OCI-LY1 (cell line): ENCODE measurements around the gene PLK1.

Experiments
- H2AFZ ChIP-seq: fragments of 200-600 bp; sonication (generic), shearing (Covaris generic); 2 replicates; pipeline ENCODE4 v1.6.0; 2014; ENCODE audit warnings: antibody characterized with exemption, mild to moderate bottlenecking, low read length
- H3F3A ChIP-seq: fragments of 200-600 bp; sonication (generic), shearing (Covaris generic); 2 replicates; pipeline ENCODE4 v1.6.0; 2014; ENCODE audit warnings: mild to moderate bottlenecking, antibody characterized with exemption, low read length, moderate library complexity; ENCODE audit not compliant: insufficient read depth
- H3K27ac ChIP-seq: fragments of 200-600 bp; sonication (generic); 2 replicates; pipeline ENCODE4 v1.5.1; 2014; ENCODE audit warnings: low read length, mixed run types, mild to moderate bottlenecking, low read depth; ENCODE audit not compliant: poor library complexity, severe bottlenecking
- H3K27me3 ChIP-seq: fragments of 200-600 bp; sonication (generic); 2 replicates; pipeline ENCODE4 v1.6.0; 2014; ENCODE audit warnings: antibody characterized with exemption, mild to moderate bottlenecking, low read length, moderate library complexity; ENCODE audit not compliant: insufficient read depth
- H3K36me3 ChIP-seq: fragments of 200-600 bp; sonication (generic); 2 replicates; pipeline ENCODE4 v1.6.1; 2014; ENCODE audit warnings: mild to moderate bottlenecking, antibody characterized with exemption, low read length, moderate library complexity, mixed read lengths; ENCODE audit not compliant: insufficient read depth
- H3K4me1 ChIP-seq: fragments of 200-600 bp; sonication (generic); 2 replicates; pipeline ENCODE4 v1.5.1; 2014; ENCODE audit warnings: mild to moderate bottlenecking, low read length, moderate library complexity; ENCODE audit not compliant: insufficient read depth, severe bottlenecking
- H3K4me2 ChIP-seq: fragments of 200-600 bp; sonication (generic), shearing (Covaris generic); 2 replicates; pipeline ENCODE4 v1.6.1; 2014; ENCODE audit warnings: low read length
- H3K4me3 ChIP-seq: fragments of 200-600 bp; sonication (generic); 2 replicates; pipeline ENCODE4 v1.5.1; 2014; ENCODE audit warnings: low read length, low read depth, mild to moderate bottlenecking, mixed read lengths; ENCODE audit not compliant: poor library complexity, severe bottlenecking
- H3K79me2 ChIP-seq: fragments of 200-600 bp; shearing (Covaris generic); 2 replicates; pipeline ENCODE4 v1.6.1; 2016; ENCODE audit warnings: mixed run types, low read length, mixed read lengths; ENCODE audit not compliant: insufficient read depth
- H3K9ac ChIP-seq: fragments of 200-600 bp; sonication (generic), shearing (Covaris generic); 2 replicates; pipeline ENCODE4 v1.6.1; 2014; ENCODE audit warnings: mild to moderate bottlenecking, low read length, mixed read lengths
- H3K9me2 ChIP-seq: fragments of 200-600 bp; sonication (generic), shearing (Covaris generic); 2 replicates; pipeline ENCODE4 v1.6.1; 2014; ENCODE audit warnings: low read depth, mild to moderate bottlenecking, low read length, mixed read lengths
- H3K9me3 ChIP-seq: fragments of 200-600 bp; shearing (Covaris generic); 2 replicates; pipeline ENCODE4 v1.6.1; 2014; ENCODE audit warnings: low read length, mixed read lengths
- H4K20me1 ChIP-seq: fragments of 200-600 bp; sonication (generic), shearing (Covaris generic); 2 replicates; pipeline ENCODE4 v1.6.0; 2016; ENCODE audit warnings: mild to moderate bottlenecking, low read length; ENCODE audit not compliant: insufficient read depth
- CTCF ChIP-seq: fragments of 200-600 bp; sonication (generic), shearing (Covaris generic); IDR thresholded peaks from 2 replicates; pipeline ENCODE4 v1.5.1; 2017; ENCODE audit warnings: mild to moderate bottlenecking, antibody characterized with exemption, low read length, moderate library complexity, mixed read lengths
- EZH2 ChIP-seq: fragments of 200-600 bp; sonication (generic), shearing (Covaris generic); IDR thresholded peaks from 2 replicates; pipeline ENCODE4 v1.8.0; 2017; ENCODE audit warnings: borderline replicate concordance, mixed run types, mild to moderate bottlenecking, antibody characterized with exemption, low read length, moderate library complexity, mixed read lengths

The PLK1 gene

GRCh38 chr16:23667355-23667659 is 11.4 kb upstream of the PLK1 start:
- H3K4me2 ChIP-seq, result no peak overlapping the region
- TF ChIP-seq EZH2 (no peak), CTCF (no peak)
- H3F3A ChIP-seq, result no peaks in the 10 kb centered on the region
- no peaks in the 10 kb centered on the region for H3K79me2 ChIP-seq
- no peaks in the 10 kb centered on the region for H4K20me1 ChIP-seq
- H3K9me3 ChIP-seq, result no peaks in the 10 kb centered on the region
- H3K4me3 ChIP-seq, result no peak overlapping the region
- no peaks in the 10 kb centered on the region for H3K9me2 ChIP-seq
- peaks cover 80% of the 10 kb centered on the region for H3K36me3 ChIP-seq
- H3K4me1 ChIP-seq, result no peaks in the 10 kb centered on the region
- H3K27ac ChIP-seq, result no peak overlapping the region
- H3K9ac ChIP-seq, result no peak overlapping the region
- H3K27me3 ChIP-seq, result no peaks in the 10 kb centered on the region
- no peak overlapping the region for H2AFZ ChIP-seq

- Histone ChIP-seq H3K36me3 (peaks cover 73% of the 10 kb centered on the region), H3K27me3 (no peaks in the 10 kb centered on the region), H2AFZ (no peak overlapping the region), H3K4me1 (no peaks in the 10 kb centered on the region), H3K9me3 (no peaks in the 10 kb centered on the region), H3K9me2 (no peaks in the 10 kb centered on the region), H3K4me2 (no peak overlapping the region), H3K79me2 (no peaks in the 10 kb centered on the region), H4K20me1 (no peaks in the 10 kb centered on the region), H3K9ac (no peak overlapping the region), H3K4me3 (no peak overlapping the region), H3F3A (no peaks in the 10 kb centered on the region), H3K27ac (no peak overlapping the region)
- TF ChIP-seq CTCF (no peak), EZH2 (no peak)
These were observed 10.5 kb upstream of the PLK1 start for GRCh38 chr16:23668225-23668624.

- Histone ChIP-seq H3K4me1 (no peaks in the 10 kb centered on the region), H3K4me2 (no peak overlapping the region), H4K20me1 (no peaks in the 10 kb centered on the region), H3K9me2 (no peaks in the 10 kb centered on the region), H2AFZ (no peak overlapping the region), H3K27ac (no peak overlapping the region), H3K79me2 (no peaks in the 10 kb centered on the region), H3K4me3 (no peak overlapping the region), H3K9me3 (no peaks in the 10 kb centered on the region), H3K27me3 (no peaks in the 10 kb centered on the region), H3F3A (no peaks in the 10 kb centered on the region), H3K9ac (no peak overlapping the region), H3K36me3 (peaks cover 69% of the 10 kb centered on the region)
- TF ChIP-seq EZH2, result no peak
- no peak for TF ChIP-seq CTCF
These were observed 9.8 kb upstream of the PLK1 start for GRCh38 chr16:23668873-23669272.
